GM10266 (cell line): Measurements from ENCODE around the gene CLDN10.
"Not testable (repeated sequence)": the region's sequence is repeated elsewhere in the genome, so short reads cannot be mapped to it uniquely, and the experiment has no call there.

ENCODE experiments used
- DNase-seq: peaks from one replicate; pipeline ENCODE4 v3.0.0; 2012; ENCODE audit errors: extremely low spot score
- TF ChIP-seq, protein P1 (sequence below): IDR thresholded peaks from 2 replicates; pipeline ENCODE4 v1.5.1; 2012; ENCODE audit warnings: mild to moderate bottlenecking, low read depth; ENCODE audit not compliant: control insufficient read depth, insufficient read depth; ENCODE audit errors: missing control alignments

The CLDN10 gene

DNA sequence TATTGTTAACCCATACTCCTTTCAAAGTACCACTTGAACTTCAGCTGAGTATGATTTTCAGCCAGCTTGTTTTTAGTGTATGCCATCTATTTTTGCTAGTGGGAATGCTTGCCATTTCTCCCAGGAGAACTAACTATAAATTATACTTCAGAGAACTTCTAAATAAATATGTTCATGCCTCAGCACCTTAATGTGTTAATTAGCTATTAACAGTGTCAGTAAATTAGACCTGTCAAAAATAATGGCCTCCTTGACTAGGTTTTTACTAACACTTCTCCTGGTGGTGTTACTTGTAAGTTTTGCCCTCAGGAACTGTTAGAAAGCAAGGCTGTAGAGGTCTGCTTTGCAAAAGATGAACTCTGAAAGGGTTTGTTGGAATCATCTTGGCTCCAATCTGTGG, 4.5 kb downstream of the CLDN10 start:
- TF ChIP-seq, protein P1, sequence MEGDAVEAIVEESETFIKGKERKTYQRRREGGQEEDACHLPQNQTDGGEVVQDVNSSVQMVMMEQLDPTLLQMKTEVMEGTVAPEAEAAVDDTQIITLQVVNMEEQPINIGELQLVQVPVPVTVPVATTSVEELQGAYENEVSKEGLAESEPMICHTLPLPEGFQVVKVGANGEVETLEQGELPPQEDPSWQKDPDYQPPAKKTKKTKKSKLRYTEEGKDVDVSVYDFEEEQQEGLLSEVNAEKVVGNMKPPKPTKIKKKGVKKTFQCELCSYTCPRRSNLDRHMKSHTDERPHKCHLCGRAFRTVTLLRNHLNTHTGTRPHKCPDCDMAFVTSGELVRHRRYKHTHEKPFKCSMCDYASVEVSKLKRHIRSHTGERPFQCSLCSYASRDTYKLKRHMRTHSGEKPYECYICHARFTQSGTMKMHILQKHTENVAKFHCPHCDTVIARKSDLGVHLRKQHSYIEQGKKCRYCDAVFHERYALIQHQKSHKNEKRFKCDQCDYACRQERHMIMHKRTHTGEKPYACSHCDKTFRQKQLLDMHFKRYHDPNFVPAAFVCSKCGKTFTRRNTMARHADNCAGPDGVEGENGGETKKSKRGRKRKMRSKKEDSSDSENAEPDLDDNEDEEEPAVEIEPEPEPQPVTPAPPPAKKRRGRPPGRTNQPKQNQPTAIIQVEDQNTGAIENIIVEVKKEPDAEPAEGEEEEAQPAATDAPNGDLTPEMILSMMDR, result no peak
- no peak for DNase-seq

GRCh38 chr13:95559100-95559499, 6.6 kb downstream of the CLDN10 start:
- no peak for DNase-seq
- TF ChIP-seq, protein P1, result no peak

- no peak for DNase-seq
- TF ChIP-seq, protein P1, result no peak
Measured at GRCh38 chr13:95560387-95560786, 7.9 kb downstream of the CLDN10 start.

DNA sequence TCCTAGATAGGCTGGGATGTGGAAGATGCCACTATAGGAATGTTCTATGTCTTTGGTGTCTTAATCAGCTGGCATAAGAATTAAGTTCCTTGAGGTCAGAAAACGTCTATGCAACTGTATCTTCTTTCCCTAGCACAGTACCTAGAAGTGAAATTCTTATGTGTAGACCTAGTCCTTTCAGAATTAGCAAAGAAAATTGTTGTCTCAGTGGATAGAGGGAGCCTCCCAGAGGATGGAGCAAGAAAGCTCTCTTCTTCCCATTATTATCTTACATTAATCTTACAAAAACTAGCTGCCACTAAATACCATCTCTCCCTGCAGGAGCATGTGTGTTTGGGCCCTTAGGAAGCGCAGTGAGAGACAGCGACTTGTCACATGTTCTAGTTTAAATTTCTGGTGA, 11.6 kb downstream of the CLDN10 start:
- TF ChIP-seq, protein P1, result no peak
- DNase-seq, result no peak

GRCh38 chr13:95564733-95565291, 12.3 kb downstream of the CLDN10 start:
- TF ChIP-seq, protein P1, result no peak
- DNase-seq, result no peak

DNA sequence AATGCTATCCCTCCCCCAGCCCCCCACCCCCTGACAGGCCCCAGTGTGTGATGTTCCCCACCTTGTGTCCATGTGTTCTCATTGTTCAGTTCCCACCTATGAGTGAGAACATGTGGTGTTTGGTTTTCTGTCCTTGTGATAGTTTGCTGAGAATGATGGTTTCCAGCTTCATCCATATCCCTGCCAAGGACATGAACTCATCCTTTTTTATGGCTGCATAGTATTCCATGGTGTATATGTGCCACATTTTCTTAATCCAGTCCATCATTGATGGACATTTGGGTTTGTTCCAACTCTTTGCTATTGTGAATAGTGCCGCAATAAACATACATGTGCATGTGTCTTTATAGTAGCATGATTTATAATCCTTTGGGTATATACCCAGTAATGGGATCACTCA, 13.2 kb downstream of the CLDN10 start:
- DNase-seq, result not testable (repeated sequence)

- DNase-seq, result no peak
- TF ChIP-seq, protein P1, result no peak
Measured at GRCh38 chr13:95568131-95568530, 15.6 kb downstream of the CLDN10 start.

DNA sequence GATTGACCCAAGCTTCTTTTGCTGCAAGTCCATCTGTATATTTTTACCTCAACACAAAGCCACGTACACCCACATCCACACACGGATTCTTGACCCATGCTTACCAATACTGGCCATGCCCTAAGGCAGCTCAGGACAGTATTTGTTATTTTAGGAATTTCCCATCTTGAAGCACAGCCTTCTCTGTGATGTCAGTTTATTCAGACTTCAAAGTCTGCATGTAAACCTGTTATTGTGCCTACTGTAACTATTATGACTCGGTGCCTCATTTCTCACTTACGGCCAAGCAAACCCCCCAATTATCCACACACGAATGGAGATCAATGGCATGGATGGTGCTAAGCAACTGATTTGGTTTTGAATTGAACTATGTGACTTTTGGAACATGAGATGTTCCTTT, 17.5 kb downstream of the CLDN10 start:
- DNase-seq, result no peak
- TF ChIP-seq, protein P1, result no peak
